H1 (cell line): ENCODE data around the gene UROS. TPM values are rescaled to one million over a fixed set of nuclear protein-coding genes. Genes with fewer than 3 reads are reported as not detected.

Experiments used
- CTCF ChIA-PET: fragments of 300-600 bp; sonication (Branson Sonifier 250); formaldehyde crosslinking; loops from one replicate; lab custom pipeline; 2021; ENCODE audit not compliant: partially characterized antibody; lab: Charles Lee
- POLR2A ChIA-PET: fragments of 300-600 bp; sonication (Branson Sonifier 250); formaldehyde crosslinking; loops from one replicate; lab custom pipeline; 2021; ENCODE audit warnings: inconsistent platforms; ENCODE audit not compliant: partially characterized antibody; lab: Charles Lee
- DNase-seq, 2 experiments: peaks; one replicate each; pipeline versions ENCODE4 v3.0.0 to v3.0.0-alpha.2; 2010 to 2022; ENCODE audit warnings: low spot score in 2 of 2, low read depth in 1 of 2, mixed read lengths in 1 of 2
- FAIRE-seq: peaks from 2 replicates; lab custom pipeline; 2011; peaks lifted over from hg19 to GRCh38; lab: Jason Lieb, UNC
- H2AFZ ChIP-seq: 2 replicates; pipeline ENCODE4 v1.8.1; 2012; ENCODE audit warnings: low read length, inconsistent platforms
- H2AK5ac ChIP-seq: 2 replicates; pipeline ENCODE4 v1.6.1; 2013; ENCODE audit warnings: low read depth, low read length
- H2BK120ac ChIP-seq: replicated peaks from 2 replicates; pipeline ENCODE3; 2013; ENCODE audit warnings: low read depth, low read length, inconsistent platforms
- H2BK12ac ChIP-seq: 2 replicates; pipeline ENCODE4 v1.6.1; 2013; ENCODE audit warnings: low read depth, low read length
- H2BK15ac ChIP-seq: 2 replicates; pipeline ENCODE4 v1.6.1; 2013; ENCODE audit warnings: low read length
- H2BK20ac ChIP-seq: 2 replicates; pipeline ENCODE4 v1.6.1; 2013; ENCODE audit warnings: low read length
- H2BK5ac ChIP-seq: 2 replicates; pipeline ENCODE4 v1.6.1; 2013; ENCODE audit warnings: low read depth, low read length
- H3K14ac ChIP-seq: 2 replicates; pipeline ENCODE4 v1.6.1; 2013; ENCODE audit warnings: inconsistent platforms; ENCODE audit not compliant: insufficient read length
- H3K18ac ChIP-seq: 2 replicates; pipeline ENCODE4 v1.6.1; 2013; ENCODE audit warnings: low read length; ENCODE audit errors: extremely low read depth
- H3K23ac ChIP-seq: 2 replicates; pipeline ENCODE4 v1.6.1; 2013; ENCODE audit warnings: inconsistent platforms; ENCODE audit not compliant: insufficient read length
- H3K23me2 ChIP-seq: 2 replicates; pipeline ENCODE4 v1.6.1; 2013; ENCODE audit warnings: low read depth, low read length
- H3K27ac ChIP-seq: 2 replicates; pipeline ENCODE4 v1.6.1; 2011; ENCODE audit warnings: low read depth, low read length, inconsistent platforms
- H3K27me3 ChIP-seq, 4 experiments: replicated peaks in 1 of 4; 1 replicate in 1 of 4; 2 replicates in 3 of 4; pipeline versions ENCODE4 v1.6.1 to v1.8.1; 2011 to 2013; ENCODE audit warnings: low read length in 3 of 4, mild to moderate bottlenecking in 3 of 4, inconsistent platforms in 2 of 4, mixed read lengths in 2 of 4, moderate library complexity in 1 of 4; ENCODE audit not compliant: control insufficient read depth in 3 of 4, insufficient read depth in 3 of 4; ENCODE audit errors: extremely low read depth in 1 of 4
- H3K36me3 ChIP-seq, 4 experiments: 2 replicates each; pipeline versions ENCODE4 v1.6.1 to v1.8.1; 2011 to 2013; ENCODE audit warnings: mild to moderate bottlenecking in 4 of 4, low read length in 3 of 4, moderate library complexity in 2 of 4, control low read depth in 1 of 4, inconsistent platforms in 1 of 4; ENCODE audit not compliant: insufficient read depth in 4 of 4, control insufficient read depth in 2 of 4
- H3K4ac ChIP-seq: replicated peaks from 2 replicates; pipeline ENCODE3; 2013; ENCODE audit warnings: low read length, low read depth, mixed read lengths, inconsistent platforms; ENCODE audit not compliant: insufficient read length
- H3K4me1 ChIP-seq, 4 experiments: replicated peaks in 1 of 4; 1 replicate in 1 of 4; 2 replicates in 3 of 4; pipeline versions ENCODE4 v1.6.1 to v1.8.1; 2011 to 2013; ENCODE audit warnings: low read length in 3 of 4, inconsistent platforms in 2 of 4, mixed read lengths in 1 of 4; ENCODE audit not compliant: insufficient read depth in 4 of 4, control insufficient read depth in 3 of 4
- H3K4me2 ChIP-seq, 2 experiments: 2 replicates each; pipeline versions ENCODE4 v1.6.1 to v1.8.1; 2011 to 2013; ENCODE audit warnings: low read depth in 2 of 2, low read length in 2 of 2, control low read depth in 1 of 2, inconsistent platforms in 1 of 2, mild to moderate bottlenecking in 1 of 2; ENCODE audit not compliant: insufficient read depth in 1 of 2
- H3K4me3 ChIP-seq, 4 experiments: fragments of 200-600, 300-600 bp in 1 of 4; sonication (generic), shearing (Covaris generic), sonication (Bioruptor Twin) in 1 of 4; 2 replicates each; pipeline versions ENCODE4 v1.5.1 to v1.8.1; 2011 to 2016; ENCODE audit warnings: low read length in 4 of 4, low read depth in 3 of 4, control low read depth in 2 of 4, inconsistent platforms in 2 of 4, mild to moderate bottlenecking in 2 of 4, mixed read lengths in 1 of 4, moderate library complexity in 1 of 4; ENCODE audit not compliant: insufficient read depth in 2 of 4; ENCODE audit errors: extremely low read depth in 1 of 4
- H3K56ac ChIP-seq: replicated peaks from 2 replicates; pipeline ENCODE3; 2013; ENCODE audit warnings: low read depth, mild to moderate bottlenecking, mixed read lengths, low read length, inconsistent platforms; ENCODE audit not compliant: insufficient read length
- H3K79me1 ChIP-seq: 2 replicates; pipeline ENCODE4 v1.6.1; 2013; ENCODE audit warnings: low read depth, low read length, control low read depth
- H3K79me2 ChIP-seq, 2 experiments: 2 replicates each; pipeline versions ENCODE4 v1.6.1 to v1.8.1; 2012 to 2013; ENCODE audit warnings: low read length in 2 of 2, mild to moderate bottlenecking in 2 of 2, inconsistent platforms in 1 of 2; ENCODE audit not compliant: insufficient read depth in 2 of 2, control insufficient read depth in 1 of 2
- H3K9ac ChIP-seq, 4 experiments: replicated peaks in 1 of 4; 1 replicate in 1 of 4; 2 replicates in 3 of 4; pipeline versions ENCODE4 v1.6.1 to v1.8.1; 2011 to 2013; ENCODE audit warnings: low read depth in 3 of 4, low read length in 3 of 4, control low read depth in 2 of 4, mild to moderate bottlenecking in 2 of 4, moderate library complexity in 2 of 4, inconsistent platforms in 1 of 4; ENCODE audit errors: extremely low read depth in 1 of 4
- H3K9me3 ChIP-seq, 2 experiments: 2 replicates each; pipeline versions ENCODE4 v1.6.1 to v1.8.1; 2012 to 2013; ENCODE audit warnings: mild to moderate bottlenecking in 2 of 2, moderate library complexity in 2 of 2, control low read depth in 1 of 2, inconsistent platforms in 1 of 2, low read depth in 1 of 2, low read length in 1 of 2, mixed read lengths in 1 of 2; ENCODE audit not compliant: insufficient read depth in 2 of 2
- H4K20me1 ChIP-seq, 2 experiments: replicated peaks in 1 of 2; 2 replicates each; pipeline versions ENCODE3 to v1.8.1; 2011 to 2013; ENCODE audit warnings: inconsistent platforms in 2 of 2, low read length in 2 of 2, mild to moderate bottlenecking in 1 of 2; ENCODE audit not compliant: insufficient read depth in 2 of 2, control insufficient read depth in 1 of 2
- H4K5ac ChIP-seq: 2 replicates; pipeline ENCODE4 v1.6.1; 2013; ENCODE audit warnings: low read length, low read depth, mixed read lengths, inconsistent platforms; ENCODE audit not compliant: insufficient read length
- H4K8ac ChIP-seq: 2 replicates; pipeline ENCODE4 v1.8.0; 2013; ENCODE audit warnings: mild to moderate bottlenecking, moderate library complexity, low read length, inconsistent platforms; ENCODE audit not compliant: insufficient read depth; ENCODE audit errors: extremely low read depth
- H4K91ac ChIP-seq: replicated peaks from 2 replicates; pipeline ENCODE3; 2013; ENCODE audit warnings: low read length, mixed read lengths, inconsistent platforms; ENCODE audit not compliant: insufficient read length
- ATF3 ChIP-seq: IDR thresholded peaks from 2 replicates; pipeline ENCODE4 v1.6.1; 2011; ENCODE audit warnings: low read depth, mild to moderate bottlenecking, low read length; ENCODE audit not compliant: insufficient read depth
- BCL11A ChIP-seq, 2 experiments: IDR thresholded peaks; one replicate each; pipeline ENCODE4 v1.6.1; 2011; ENCODE audit warnings: low read depth in 2 of 2, low read length in 2 of 2, mild to moderate bottlenecking in 2 of 2
- BRCA1 ChIP-seq: IDR thresholded peaks from 2 replicates; pipeline ENCODE4 v1.6.1; 2012; ENCODE audit warnings: low read depth, low read length, improper control_type of control experiment
- CREB1 ChIP-seq: IDR thresholded peaks from 2 replicates; pipeline ENCODE4 v1.6.1; 2012; ENCODE audit warnings: inconsistent platforms
- CTBP2 ChIP-seq: IDR thresholded peaks from 2 replicates; pipeline ENCODE4 v1.7.0; 2011; ENCODE audit warnings: borderline replicate concordance, mild to moderate bottlenecking, moderate library complexity, mixed read lengths, low read length; ENCODE audit not compliant: insufficient read depth, insufficient read length
- CTCF ChIP-seq, 3 experiments: IDR thresholded peaks; 1 replicate in 2 of 3; 2 replicates in 1 of 3; pipeline versions ENCODE4 v1.5.1 to v1.6.1; 2011; ENCODE audit warnings: low read length in 3 of 3, mild to moderate bottlenecking in 3 of 3, inconsistent platforms in 2 of 3, low read depth in 1 of 3, moderate library complexity in 1 of 3; ENCODE audit not compliant: insufficient read depth in 1 of 3; ENCODE audit errors: control extremely low read depth in 1 of 3
- FOSL1 ChIP-seq: IDR thresholded peaks from 2 replicates; pipeline ENCODE4 v1.6.1; 2011; ENCODE audit warnings: mild to moderate bottlenecking, low read depth, low read length, moderate library complexity; ENCODE audit not compliant: insufficient read depth
- GABPA ChIP-seq: IDR thresholded peaks from 2 replicates; pipeline ENCODE4 v1.6.1; 2011; ENCODE audit warnings: mild to moderate bottlenecking, low read length, moderate library complexity, borderline replicate concordance; ENCODE audit not compliant: insufficient read depth
- PHF8 ChIP-seq: fragments of 200-600 bp; sonication (generic); conservative IDR thresholded peaks from 2 replicates; pipeline ENCODE4 v1.7.1; 2012; ENCODE audit warnings: low read depth, mild to moderate bottlenecking, inconsistent platforms, low read length, moderate library complexity
- RBBP5 ChIP-seq: IDR thresholded peaks from 2 replicates; pipeline ENCODE4 v1.7.1; 2012; ENCODE audit warnings: low read depth, mild to moderate bottlenecking, inconsistent platforms, low read length, moderate library complexity, borderline replicate concordance
- SIX5 ChIP-seq: IDR thresholded peaks from 2 replicates; pipeline ENCODE4 v1.6.1; 2011; ENCODE audit warnings: mild to moderate bottlenecking, low read depth, low read length
- SP1 ChIP-seq: IDR thresholded peaks from 2 replicates; pipeline ENCODE4 v1.6.1; 2011; ENCODE audit warnings: low read depth, low read length
- WGBS, 2 experiments: shearing (Covaris generic) in 1 of 2; methylation state at CpG; one replicate each; pipeline versions ENCODE4 v1.1.6 to v1.1.7; 2013 to 2015; ENCODE audit warnings: low lambda C conversion rate in 2 of 2, mixed read lengths in 2 of 2, inconsistent platforms in 1 of 2, low coverage in 1 of 2, missing lambda C conversion rate in 1 of 2; ENCODE audit not compliant: insufficient replicate concordance in 2 of 2, insufficient coverage in 1 of 2, insufficient read length in 1 of 2; ENCODE audit errors: extremely low coverage in 1 of 2, missing lambda C conversion rate in 1 of 2; 5-methylcytosine and 5-hydroxymethylcytosine counted together
- polyA plus RNA-seq, 7 experiments: library from polyadenylated mRNA; depleted of rRNA in 3 of 7; stranded (reverse) in 5 of 7; unstranded in 2 of 7; fragments of >200 nt in 5 of 7; fragments of 200-250 nt in 2 of 7; gene quantifications; 1 replicate in 5 of 7; 2 replicates in 1 of 7; 4 replicates in 1 of 7; pipeline versions ENCODE4 v1.2.1 to v1.2.3, GENCODE V29; 2011 to 2013; ENCODE audit warnings: missing spikeins in 2 of 7, mixed read lengths in 2 of 7
- total RNA-seq: library from RNA; stranded (reverse); fragmentation: NEBNext Ultra II Directional; extraction: Animal tissue kit (Norgen Biotek cat#: 25700); gene quantifications from 2 replicates; pipeline ENCODE4 v1.2.1, GENCODE V29; 2021

UROS gene
- total and polyA plus RNA-seq, 2 of the 8 experiments (the other 6 are each of a cell fraction or from before 2014, with no cell fraction given), result 45.6 to 58.0 TPM

- Histone ChIP-seq H2AK5ac (no peak overlapping the region), H3K4me1 (no peaks in the 10 kb centered on the region), H3K79me1 (no peaks in the 10 kb centered on the region), H3K18ac (no peak overlapping the region), H3K14ac (no peak overlapping the region), H4K5ac (no peak overlapping the region), H2BK12ac (no peak overlapping the region), H2BK120ac (no peak overlapping the region), H3K56ac (no peak overlapping the region), H2BK5ac (no peak overlapping the region; the same call in 1 of the 2 replicates), H3K9ac (no peak overlapping the region), H3K27ac (no peak overlapping the region), H4K8ac (no peak overlapping the region), H3K23ac (no peak overlapping the region), H4K20me1 (no peaks in the 10 kb centered on the region), H3K4me2 (no peak overlapping the region), H3K27me3 (no peaks in the 10 kb centered on the region), H2BK15ac (no peak overlapping the region), H3K9me3 (no peaks in the 10 kb centered on the region), H3K4me3 (no peak overlapping the region), H3K36me3 (no peaks in the 10 kb centered on the region), H2AFZ (no peak overlapping the region), H4K91ac (no peak overlapping the region), H3K4ac (no peak overlapping the region), H3K79me2 (no peaks in the 10 kb centered on the region), H2BK20ac (no peak overlapping the region), H3K23me2 (no peaks in the 10 kb centered on the region)
- CTCF ChIA-PET, result no interaction called here
- no peak for FAIRE-seq
- WGBS, 2 experiments, result 87% methylated on average over 9 of the region's 9 CpGs; no CpG with 5 or more reads in 1 of the 2 experiments
- no peak for DNase-seq
- POLR2A ChIA-PET, result no interaction called here
- TF ChIP-seq SP1, result no peak
- no peak for TF ChIP-seq BRCA1
- no peak for TF ChIP-seq SIX5
- no peak for TF ChIP-seq FOSL1
- TF ChIP-seq BCL11A (IDR thresholded peaks at IDR 0.05; ENCODE audit: low read depth in 2 of 2, low read length in 2 of 2), result no peak
- no peak for TF ChIP-seq ATF3
- no peak for TF ChIP-seq RBBP5
- TF ChIP-seq CTBP2, result no peak
- no peak for TF ChIP-seq PHF8
- TF ChIP-seq GABPA, result no peak
- TF ChIP-seq CREB1, result no peak
- TF ChIP-seq CTCF (IDR thresholded peaks at IDR 0.05; ENCODE audit: control extremely low read depth in 1 of 3, insufficient read depth in 1 of 3, low read depth in 1 of 3, low read length in 3 of 3), result no peak
Observed at GRCh38 chr10:125777806-125778205, 45.3 kb downstream of the UROS start.
